GM12873 (cell line): Measurements from ENCODE around the gene KANSL2.

ENCODE experiments used
- TF ChIP-seq, protein P1 (sequence below): IDR thresholded peaks from 2 replicates; pipeline ENCODE4 v1.5.1; 2012; ENCODE audit warnings: low read depth, mild to moderate bottlenecking, moderate library complexity, low read length, control low read depth; ENCODE audit not compliant: insufficient read depth; ENCODE audit errors: missing control alignments

KANSL2 gene

DNA sequence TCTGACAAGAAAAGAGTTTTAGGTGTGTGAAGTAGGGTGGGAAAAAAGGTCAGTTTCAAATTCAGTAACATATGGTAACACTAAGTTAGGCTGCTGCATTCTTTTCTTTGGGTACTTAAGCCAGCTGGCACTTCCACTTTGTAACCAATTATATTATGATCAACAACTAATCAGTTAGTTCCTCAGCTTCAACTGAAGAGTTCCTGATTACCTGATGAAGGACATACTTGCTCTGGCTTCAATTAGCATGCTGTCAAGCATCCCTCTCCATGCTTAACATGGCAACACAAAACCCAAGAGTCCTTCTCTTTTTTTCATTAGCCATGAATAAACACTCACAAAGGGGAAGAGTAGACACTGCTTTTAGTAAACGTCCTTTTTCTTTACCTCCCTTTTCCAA is 6.8 kb upstream of the KANSL2 start:
- TF ChIP-seq, protein P1, sequence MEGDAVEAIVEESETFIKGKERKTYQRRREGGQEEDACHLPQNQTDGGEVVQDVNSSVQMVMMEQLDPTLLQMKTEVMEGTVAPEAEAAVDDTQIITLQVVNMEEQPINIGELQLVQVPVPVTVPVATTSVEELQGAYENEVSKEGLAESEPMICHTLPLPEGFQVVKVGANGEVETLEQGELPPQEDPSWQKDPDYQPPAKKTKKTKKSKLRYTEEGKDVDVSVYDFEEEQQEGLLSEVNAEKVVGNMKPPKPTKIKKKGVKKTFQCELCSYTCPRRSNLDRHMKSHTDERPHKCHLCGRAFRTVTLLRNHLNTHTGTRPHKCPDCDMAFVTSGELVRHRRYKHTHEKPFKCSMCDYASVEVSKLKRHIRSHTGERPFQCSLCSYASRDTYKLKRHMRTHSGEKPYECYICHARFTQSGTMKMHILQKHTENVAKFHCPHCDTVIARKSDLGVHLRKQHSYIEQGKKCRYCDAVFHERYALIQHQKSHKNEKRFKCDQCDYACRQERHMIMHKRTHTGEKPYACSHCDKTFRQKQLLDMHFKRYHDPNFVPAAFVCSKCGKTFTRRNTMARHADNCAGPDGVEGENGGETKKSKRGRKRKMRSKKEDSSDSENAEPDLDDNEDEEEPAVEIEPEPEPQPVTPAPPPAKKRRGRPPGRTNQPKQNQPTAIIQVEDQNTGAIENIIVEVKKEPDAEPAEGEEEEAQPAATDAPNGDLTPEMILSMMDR = no peak

GRCh38 chr12:48687592-48687991 is 5.6 kb upstream of the KANSL2 start:
- TF ChIP-seq, protein P1 = no peak

DNA sequence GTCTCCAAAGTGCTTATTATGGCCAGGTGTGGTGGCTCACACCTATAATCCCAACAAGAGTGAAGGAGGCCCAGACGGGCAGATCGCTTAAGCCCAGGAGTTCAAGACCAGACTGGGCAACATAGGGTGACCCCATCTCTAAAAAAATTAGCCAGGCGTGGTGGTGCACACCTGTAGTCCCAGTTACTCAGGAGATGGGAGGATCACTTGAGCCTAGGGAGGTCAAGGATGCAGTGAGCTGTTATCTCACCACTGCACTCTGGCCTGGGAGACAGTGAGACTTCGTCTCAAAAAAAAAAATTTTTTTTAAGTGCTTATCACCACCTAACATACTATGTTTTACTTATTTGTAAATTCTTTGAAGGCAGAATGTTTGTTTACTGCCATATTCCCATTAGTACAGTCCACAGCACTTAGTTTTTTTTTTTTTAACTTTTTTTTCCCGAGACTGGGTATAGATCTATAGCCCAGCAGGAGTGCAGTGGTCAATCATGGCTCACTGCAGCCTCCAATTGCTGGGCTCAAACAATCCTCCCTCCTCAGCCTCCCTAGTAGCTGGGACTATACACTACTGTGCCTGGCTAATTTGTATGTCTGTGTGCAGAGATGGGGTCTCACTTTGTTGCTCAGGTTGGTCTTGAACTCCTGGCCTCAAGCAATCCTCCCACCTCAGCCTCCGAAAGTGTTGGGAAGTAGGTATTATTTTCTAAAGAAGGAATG is 4.7 kb upstream of the KANSL2 start:
- TF ChIP-seq, protein P1 = no peak

- TF ChIP-seq, protein P1 = no peak
Observed at GRCh38 chr12:48686037-48686595, 4.1 kb upstream of the KANSL2 start.

DNA sequence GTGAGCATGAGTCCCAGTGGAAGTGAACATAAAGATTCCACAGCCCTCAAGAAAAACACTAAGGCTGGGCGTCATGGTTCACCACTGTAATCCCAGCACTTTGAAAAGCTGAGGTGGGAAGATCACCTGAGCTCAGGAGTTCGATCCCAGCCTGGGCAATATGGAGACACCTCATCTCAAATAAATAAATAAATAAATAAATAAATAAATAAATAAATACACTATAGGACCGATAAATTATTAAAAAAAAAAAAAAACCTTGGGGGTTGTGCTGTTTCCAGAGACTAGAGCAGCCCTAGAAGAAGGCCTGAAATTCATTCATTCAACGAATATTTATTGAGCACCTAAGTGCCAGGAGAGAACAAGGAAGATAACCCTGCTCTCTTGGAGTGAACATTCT is 1.5 kb upstream of the KANSL2 start:
- TF ChIP-seq, protein P1 = no peak

DNA sequence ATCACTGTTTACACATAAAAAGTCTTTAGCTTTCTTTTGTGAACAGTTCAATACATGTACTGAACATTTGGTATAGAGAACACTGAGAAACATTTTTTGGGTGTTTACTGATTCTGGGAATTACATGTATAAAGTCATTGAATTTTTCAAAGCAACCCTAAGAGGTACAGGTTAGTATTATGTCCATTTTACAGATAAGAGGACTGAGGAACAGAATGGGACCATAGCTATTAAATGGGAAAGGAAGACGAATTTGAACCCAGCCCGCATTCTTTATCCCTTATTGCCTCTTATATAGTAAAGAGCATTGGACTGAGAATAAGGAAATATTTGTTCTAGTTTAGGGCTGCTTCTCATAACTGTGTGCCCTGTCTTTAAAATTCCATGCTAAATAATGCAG is 889 bp upstream of the KANSL2 start:
- TF ChIP-seq, protein P1 = no peak

GRCh38 chr12:48681399-48681709 is 684 bp downstream of the KANSL2 start:
- TF ChIP-seq, protein P1 = no peak
